RWPE2 (cell line): ENCODE results near the gene VSIG4.

ENCODE experiments used
- ATAC-seq: fragments of 200-7000 bp; cut with Tn5 transposase; 3 replicates; pipeline ENCODE4 v1.9.1; 2021; ENCODE audit warnings: low read depth
- DNase-seq: peaks from one replicate; pipeline ENCODE4 v3.0.0-alpha.2; 2020; ENCODE audit warnings: low spot score
- H3K27ac ChIP-seq: fragments of 450-650 bp; 2 replicates; pipeline ENCODE4 v1.5.1; 2017; ENCODE audit warnings: mild to moderate bottlenecking; ENCODE audit not compliant: poor library complexity, severe bottlenecking
- H3K27me3 ChIP-seq: fragments of 250-450 bp; sonication (Bioruptor Pico); 2 replicates; pipeline ENCODE4 v1.5.1; 2021; ENCODE audit warnings: mild to moderate bottlenecking, moderate library complexity; ENCODE audit not compliant: insufficient read depth, poor library complexity, severe bottlenecking
- H3K36me3 ChIP-seq: fragments of 250-450 bp; sonication (Bioruptor Pico); 2 replicates; pipeline ENCODE4 v1.5.1; 2020; ENCODE audit warnings: low read depth, mild to moderate bottlenecking, moderate library complexity
- H3K4me1 ChIP-seq: fragments of 250-450 bp; sonication (Bioruptor Pico); 2 replicates; pipeline ENCODE4 v1.5.1; 2021; ENCODE audit warnings: mild to moderate bottlenecking, moderate library complexity; ENCODE audit not compliant: insufficient read depth, poor library complexity, severe bottlenecking
- H3K4me3 ChIP-seq: fragments of 250-450 bp; sonication (Bioruptor Pico); 2 replicates; pipeline ENCODE4 v1.5.1; 2021; ENCODE audit warnings: mild to moderate bottlenecking, moderate library complexity; ENCODE audit not compliant: severe bottlenecking
- H3K9me3 ChIP-seq: fragments of 250-450 bp; sonication (Bioruptor Pico); 2 replicates; pipeline ENCODE4 v1.5.1; 2021; ENCODE audit warnings: mild to moderate bottlenecking, moderate library complexity; ENCODE audit not compliant: severe bottlenecking
- TF ChIP-seq, protein P1 (sequence below): fragments of 450-650 bp; IDR thresholded peaks from one replicate; pipeline ENCODE4 v1.5.1; 2017; ENCODE audit warnings: mild to moderate bottlenecking, moderate library complexity; ENCODE audit not compliant: poor library complexity, severe bottlenecking

Gene VSIG4

DNA sequence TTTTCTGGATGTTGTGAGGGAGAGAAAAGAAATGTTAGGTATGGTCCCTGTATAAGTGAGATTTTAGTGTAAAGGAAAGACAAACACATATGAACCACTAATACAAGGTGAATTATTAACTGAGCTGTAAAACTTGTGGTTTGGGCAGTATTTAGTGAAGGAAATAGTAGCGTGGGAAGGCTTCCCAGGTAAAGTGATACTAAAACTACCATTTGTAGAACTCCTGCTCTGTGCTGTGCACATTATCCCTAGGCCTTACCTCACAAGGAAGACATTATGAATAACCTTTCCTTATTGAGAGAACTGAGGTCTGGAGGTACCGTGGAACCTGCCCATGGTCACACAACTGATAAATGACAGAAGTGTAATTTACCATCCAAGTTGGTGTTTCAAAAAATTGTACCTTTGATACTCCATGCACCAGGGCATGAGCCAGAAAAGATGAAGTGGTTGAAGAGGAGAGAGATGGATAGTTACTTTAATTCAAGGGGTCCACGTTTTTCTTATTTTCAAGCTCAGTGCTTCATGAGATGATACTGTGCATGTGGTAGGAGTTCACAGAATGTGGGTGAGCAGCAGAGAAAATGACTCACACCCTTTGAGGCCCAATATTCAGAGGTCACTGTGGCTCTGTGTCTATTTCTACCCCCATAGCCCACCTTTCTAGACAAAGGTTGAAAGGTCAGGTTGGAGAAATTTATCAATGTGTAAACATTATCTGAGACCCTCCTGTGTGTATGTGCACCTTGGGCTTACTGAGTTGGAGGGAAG lies 2.6 kb upstream of the VSIG4 start:
- ATAC-seq (no peak), DNase-seq (no peak)
- Histone ChIP-seq H3K4me3 (no peak overlapping the region), H3K27ac (no peak overlapping the region), H3K27me3 (no peaks in the 10 kb centered on the region), H3K9me3 (no peaks in the 10 kb centered on the region), H3K4me1 (no peaks in the 10 kb centered on the region), H3K36me3 (no peaks in the 10 kb centered on the region)
- TF ChIP-seq, protein P1, sequence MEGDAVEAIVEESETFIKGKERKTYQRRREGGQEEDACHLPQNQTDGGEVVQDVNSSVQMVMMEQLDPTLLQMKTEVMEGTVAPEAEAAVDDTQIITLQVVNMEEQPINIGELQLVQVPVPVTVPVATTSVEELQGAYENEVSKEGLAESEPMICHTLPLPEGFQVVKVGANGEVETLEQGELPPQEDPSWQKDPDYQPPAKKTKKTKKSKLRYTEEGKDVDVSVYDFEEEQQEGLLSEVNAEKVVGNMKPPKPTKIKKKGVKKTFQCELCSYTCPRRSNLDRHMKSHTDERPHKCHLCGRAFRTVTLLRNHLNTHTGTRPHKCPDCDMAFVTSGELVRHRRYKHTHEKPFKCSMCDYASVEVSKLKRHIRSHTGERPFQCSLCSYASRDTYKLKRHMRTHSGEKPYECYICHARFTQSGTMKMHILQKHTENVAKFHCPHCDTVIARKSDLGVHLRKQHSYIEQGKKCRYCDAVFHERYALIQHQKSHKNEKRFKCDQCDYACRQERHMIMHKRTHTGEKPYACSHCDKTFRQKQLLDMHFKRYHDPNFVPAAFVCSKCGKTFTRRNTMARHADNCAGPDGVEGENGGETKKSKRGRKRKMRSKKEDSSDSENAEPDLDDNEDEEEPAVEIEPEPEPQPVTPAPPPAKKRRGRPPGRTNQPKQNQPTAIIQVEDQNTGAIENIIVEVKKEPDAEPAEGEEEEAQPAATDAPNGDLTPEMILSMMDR: no peak

DNA sequence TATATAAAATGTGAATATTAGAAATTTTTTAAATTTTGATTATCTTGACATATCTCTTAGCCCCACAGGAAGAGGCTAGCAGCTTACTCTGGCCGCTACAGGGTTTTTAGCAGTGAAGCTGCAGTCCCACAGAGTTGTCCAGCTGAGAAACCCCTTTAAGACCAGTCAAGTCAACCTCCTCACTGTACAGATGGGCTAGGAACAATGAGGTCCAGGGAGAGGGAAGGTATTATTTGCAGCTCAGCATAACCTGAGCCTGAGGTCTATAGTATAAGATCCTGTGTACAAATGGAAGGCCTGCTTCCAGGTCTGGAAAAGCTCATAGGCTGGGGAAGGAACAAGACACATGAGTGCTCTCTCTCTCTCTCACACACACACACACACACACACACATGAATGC lies 1.8 kb downstream of the VSIG4 start:
- Histone ChIP-seq H3K4me1 (no peaks in the 10 kb centered on the region), H3K4me3 (no peak overlapping the region), H3K36me3 (no peaks in the 10 kb centered on the region), H3K9me3 (no peaks in the 10 kb centered on the region), H3K27me3 (no peaks in the 10 kb centered on the region), H3K27ac (no peak overlapping the region)
- DNase-seq (no peak), ATAC-seq (no peak)
- TF ChIP-seq, protein P1: no peak

DNA sequence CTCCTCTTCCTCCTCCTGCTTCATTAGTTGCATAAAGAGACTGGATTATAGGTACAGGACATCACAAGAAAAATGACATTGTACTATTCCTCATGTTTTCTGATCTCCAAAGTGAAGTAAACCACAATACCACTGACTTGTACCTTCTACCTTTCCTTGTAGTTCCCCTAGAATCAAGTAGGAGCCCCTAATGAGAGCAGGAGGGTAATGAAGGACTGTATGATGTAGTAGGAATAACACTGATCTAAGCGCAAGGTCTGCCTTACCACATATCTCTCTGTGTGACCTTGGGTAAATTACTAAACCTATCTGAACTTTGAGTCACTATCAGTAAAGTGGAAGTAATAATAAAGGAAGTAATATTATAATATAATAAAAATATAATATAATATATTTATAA lies 3.6 kb downstream of the VSIG4 start:
- Histone ChIP-seq H3K27ac (no peak overlapping the region), H3K27me3 (no peaks in the 10 kb centered on the region), H3K4me3 (no peak overlapping the region), H3K36me3 (no peaks in the 10 kb centered on the region), H3K4me1 (no peaks in the 10 kb centered on the region), H3K9me3 (no peaks in the 10 kb centered on the region)
- no peak for ATAC-seq
- TF ChIP-seq, protein P1: no peak
- DNase-seq: no peak

- DNase-seq (no peak), ATAC-seq (no peak)
- no peak overlapping the region for H3K27ac ChIP-seq
- H3K36me3 ChIP-seq: no peaks in the 10 kb centered on the region
- TF ChIP-seq, protein P1: no peak
- H3K4me1 ChIP-seq: no peaks in the 10 kb centered on the region
- H3K9me3 ChIP-seq: no peaks in the 10 kb centered on the region
- H3K4me3 ChIP-seq: no peak overlapping the region
- no peaks in the 10 kb centered on the region for H3K27me3 ChIP-seq
These were observed 4.2 kb downstream of the VSIG4 start for GRCh38 chrX:66035667-66036066.
